ENCODE measurements around the gene SUPT7L. TPM values are rescaled to one million over a fixed set of nuclear protein-coding genes. Genes with fewer than 3 reads are reported as not detected.

Gene SUPT7L
- total RNA-seq, 1 experiment from 2014 or later = 25.2 TPM

- no TSS peak for BruUV-seq (replicated peaks)
- ATAC-seq (no peak), DNase-seq (ENCODE audit: low read depth, low spot score) (no peak)
- Histone ChIP-seq H3K27ac (ENCODE audit: low read depth, low read length) (no peak overlapping the region), H3K4me2 (ENCODE audit: low read length) (no peak overlapping the region), H3K9ac (ENCODE audit: low read length) (no peak overlapping the region), H3K4me1 (ENCODE audit: control insufficient read depth in 1 of 2, insufficient read depth in 2 of 2, low read length in 2 of 2) (no peaks in the 10 kb centered on the region), H3K9me2 (ENCODE audit: insufficient read depth) (no peaks in the 10 kb centered on the region), H3K27me3 (ENCODE audit: insufficient read depth, low read length) (no peaks in the 10 kb centered on the region), H3K79me2 (ENCODE audit: insufficient read depth, low read length) (no peaks in the 10 kb centered on the region), H3K9me3 (ENCODE audit: control insufficient read depth in 1 of 2, insufficient read depth in 1 of 2, low read depth in 1 of 2, low read length in 2 of 2) (no peaks in the 10 kb centered on the region), H3K36me3 (ENCODE audit: control insufficient read depth in 1 of 2, insufficient read depth in 2 of 2, low read length in 2 of 2) (peaks cover 8 to 14% of the 10 kb centered on the region in 2 experiments; a peak in 3 of 4 replicates), H3K4me3 (replicated peaks in 1 of 2; ENCODE audit: low read depth in 1 of 2, low read length in 2 of 2) (no peak overlapping the region), H4K20me1 (ENCODE audit: insufficient read depth) (no peaks in the 10 kb centered on the region), H2AFZ (ENCODE audit: low read depth, low read length, poor library complexity, severe bottlenecking) (no peak overlapping the region)
- TF ChIP-seq SRF (IDR thresholded peaks at IDR 0.05; ENCODE audit: low read depth) (no peak), CEBPB (IDR thresholded peaks at IDR 0.05; ENCODE audit: low read depth) (peak; percentile 64; the same call in 1 of the 2 replicates)
- ChIA-PET RAD21 (ENCODE audit: low non-redundant PET in 1 of 2, low total read pairs in 2 of 2, uncharacterized antibody in 2 of 2, unreplicated experiment in 2 of 2) (no interaction called here), CTCF (no interaction called here), POLR2A (no interaction called here)
- intact Hi-C loops (cut with micrococcal nuclease) = no loop called here
These were observed 26.0 kb upstream of the SUPT7L start for GRCh38 chr2:27689424-27689823.

- intact Hi-C loops (cut with micrococcal nuclease) = no loop called here
- Histone ChIP-seq H3K27me3 (ENCODE audit: insufficient read depth, low read length) (no peaks in the 10 kb centered on the region), H4K20me1 (ENCODE audit: insufficient read depth) (no peaks in the 10 kb centered on the region), H3K4me1 (ENCODE audit: control insufficient read depth in 1 of 2, insufficient read depth in 2 of 2, low read length in 2 of 2) (peaks cover 15 to 20% of the 10 kb centered on the region in 2 experiments), H3K79me2 (ENCODE audit: insufficient read depth, low read length) (no peaks in the 10 kb centered on the region), H3K9me2 (ENCODE audit: insufficient read depth) (no peaks in the 10 kb centered on the region), H3K9me3 (ENCODE audit: control insufficient read depth in 1 of 2, insufficient read depth in 1 of 2, low read depth in 1 of 2, low read length in 2 of 2) (no peaks in the 10 kb centered on the region), H3K4me2 (ENCODE audit: low read length) (no peak overlapping the region), H3K4me3 (replicated peaks in 1 of 2; ENCODE audit: low read depth in 1 of 2, low read length in 2 of 2) (no peak overlapping the region), H3K36me3 (ENCODE audit: control insufficient read depth in 1 of 2, insufficient read depth in 2 of 2, low read length in 2 of 2) (peaks cover 5 to 14% of the 10 kb centered on the region in 2 experiments; a peak in 3 of 4 replicates), H2AFZ (ENCODE audit: low read depth, low read length, poor library complexity, severe bottlenecking) (no peak overlapping the region), H3K27ac (ENCODE audit: low read depth, low read length) (no peak overlapping the region), H3K9ac (ENCODE audit: low read length) (no peak overlapping the region)
- ChIA-PET CTCF (no interaction called here), POLR2A (no interaction called here), RAD21 (ENCODE audit: low non-redundant PET in 1 of 2, low total read pairs in 2 of 2, uncharacterized antibody in 2 of 2, unreplicated experiment in 2 of 2) (no interaction called here)
- ATAC-seq = no peak
- BruUV-seq (replicated peaks) = no TSS peak
- DNase-seq (ENCODE audit: low read depth, low spot score) = no peak
- TF ChIP-seq ZBTB33 (IDR thresholded peaks at IDR 0.05; ENCODE audit: extremely low read depth, insufficient replicate concordance, low read length) (no peak), CBX3 (IDR thresholded peaks at IDR 0.05; ENCODE audit: low read depth) (no peak), FOSL1 (IDR thresholded peaks at IDR 0.05; ENCODE audit: low read depth) (no peak), SIN3A (IDR thresholded peaks at IDR 0.05; ENCODE audit: low read depth) (no peak), TCF7L2 (IDR thresholded peaks at IDR 0.05; ENCODE audit: borderline replicate concordance, extremely low read depth, insufficient read depth, insufficient read length) (no peak), RAD21 (IDR thresholded peaks at IDR 0.05; ENCODE audit: low read depth) (no peak), SP1 (IDR thresholded peaks at IDR 0.05; ENCODE audit: low read depth) (no peak), EGR1 (IDR thresholded peaks at IDR 0.05; ENCODE audit: low read depth) (no peak), EZH2phosphoT487 (IDR thresholded peaks at IDR 0.05; ENCODE audit: borderline replicate concordance) (no peak), ZFX (IDR thresholded peaks at IDR 0.05) (no peak), ELF1 (IDR thresholded peaks at IDR 0.05; ENCODE audit: borderline replicate concordance, low read depth) (no peak), ZNF274 (IDR thresholded peaks at IDR 0.05; ENCODE audit: low read depth, low read length) (no peak), REST (IDR thresholded peaks at IDR 0.05; ENCODE audit: low read depth) (no peak), JUND (IDR thresholded peaks at IDR 0.05) (no peak), EZH2 (IDR thresholded peaks at IDR 0.05) (no peak), CEBPB (IDR thresholded peaks at IDR 0.05; ENCODE audit: low read depth) (no peak), POLR2AphosphoS5 (IDR thresholded peaks at IDR 0.05; ENCODE audit: low read depth, low read length) (no peak)
These were observed 23.8 kb upstream of the SUPT7L start for GRCh38 chr2:27687232-27687631.

All from HCT116 (cell line).